GM12873 (cell line): ENCODE measurements around the gene MPZL1.

ENCODE experiments used
- CTCF ChIP-seq: IDR thresholded peaks from 2 replicates; pipeline ENCODE4 v1.5.1; 2012; ENCODE audit warnings: low read depth, mild to moderate bottlenecking, moderate library complexity, low read length, control low read depth; ENCODE audit not compliant: insufficient read depth; ENCODE audit errors: missing control alignments

The MPZL1 gene

GRCh38 chr1:167836197-167836596, 114.4 kb downstream of the MPZL1 start:
- no peak for TF ChIP-seq CTCF

DNA sequence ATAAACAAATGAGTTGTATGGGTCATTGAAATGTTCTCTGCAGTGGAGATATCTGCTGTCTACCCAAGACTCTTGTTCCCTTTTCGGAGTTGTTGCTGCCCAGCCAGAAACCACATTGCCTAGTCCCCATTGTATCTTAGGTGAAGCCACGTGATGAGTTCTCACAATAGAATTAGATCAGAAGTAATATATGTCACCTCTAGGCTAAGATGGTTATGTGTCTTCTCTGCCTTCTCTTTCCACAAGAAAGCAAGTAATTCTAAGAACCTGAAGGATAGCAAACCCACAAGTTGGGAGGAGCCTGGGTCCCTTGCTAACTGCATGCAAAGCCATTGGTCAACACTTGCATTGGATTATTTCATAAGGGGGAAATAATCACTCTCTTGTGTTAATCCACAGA, 115.5 kb downstream of the MPZL1 start:
- TF ChIP-seq CTCF, result no peak

- TF ChIP-seq CTCF, result no peak
Observed at GRCh38 chr1:167839009-167839408, 117.2 kb downstream of the MPZL1 start.
